Loucy (cell line): ENCODE results near the gene ETFA.

Source experiments
- H2AFZ ChIP-seq: fragments of 200-600 bp; sonication (generic); 2 replicates; pipeline ENCODE4 v1.6.0; 2016; ENCODE audit warnings: antibody characterized with exemption, mild to moderate bottlenecking, low read length, moderate library complexity
- H3F3A ChIP-seq: fragments of 200-600 bp; 2 replicates; pipeline ENCODE4 v1.6.0; 2016; ENCODE audit warnings: antibody characterized with exemption, low read depth, mild to moderate bottlenecking
- H3K27me3 ChIP-seq: fragments of 200-600 bp; sonication (generic); 2 replicates; pipeline ENCODE4 v1.6.1; 2014; ENCODE audit warnings: low read length, mild to moderate bottlenecking; ENCODE audit not compliant: insufficient read depth, poor library complexity, severe bottlenecking
- H3K36me3 ChIP-seq: fragments of 200-600 bp; sonication (generic); 2 replicates; pipeline ENCODE4 v1.6.1; 2016; ENCODE audit warnings: low read length; ENCODE audit not compliant: insufficient read depth
- H3K4me1 ChIP-seq: fragments of 200-600 bp; sonication (generic); 2 replicates; pipeline ENCODE4 v1.5.1; 2014; ENCODE audit warnings: low read length, mild to moderate bottlenecking; ENCODE audit not compliant: insufficient read depth, poor library complexity, severe bottlenecking
- H3K4me2 ChIP-seq: fragments of 200-600 bp; sonication (generic); 2 replicates; pipeline ENCODE4 v1.6.0; 2014; ENCODE audit warnings: antibody characterized with exemption, low read length, low read depth, mild to moderate bottlenecking; ENCODE audit not compliant: poor library complexity, severe bottlenecking
- H3K4me3 ChIP-seq: fragments of 200-600 bp; sonication (generic); 2 replicates; pipeline ENCODE4 v1.5.1; 2014; ENCODE audit warnings: low read length, mild to moderate bottlenecking, mixed read lengths; ENCODE audit not compliant: poor library complexity, severe bottlenecking
- H3K79me2 ChIP-seq: fragments of 200-600 bp; sonication (generic); 2 replicates; pipeline ENCODE4 v1.6.1; 2014; ENCODE audit warnings: low read length; ENCODE audit not compliant: insufficient read depth
- H3K9ac ChIP-seq: fragments of 200-600 bp; sonication (generic); 2 replicates; pipeline ENCODE4 v1.6.0; 2014; ENCODE audit warnings: mild to moderate bottlenecking, low read depth, low read length, moderate library complexity; ENCODE audit not compliant: poor library complexity, severe bottlenecking
- H3K9me2 ChIP-seq: fragments of 200-600 bp; sonication (generic); replicated peaks from 2 replicates; pipeline ENCODE4 v1.6.1; 2016; ENCODE audit warnings: low read depth, low read length, mixed read lengths
- H3K9me3 ChIP-seq: fragments of 200-600 bp; sonication (generic); 2 replicates; pipeline ENCODE4 v1.6.1; 2014; ENCODE audit warnings: mild to moderate bottlenecking, antibody characterized with exemption, low read length, low read depth; ENCODE audit not compliant: insufficient read depth
- H4K20me1 ChIP-seq: fragments of 200-600 bp; sonication (generic); 2 replicates; pipeline ENCODE4 v1.6.0; 2014; ENCODE audit warnings: antibody characterized with exemption, low read length, mild to moderate bottlenecking; ENCODE audit not compliant: insufficient read depth, poor library complexity, severe bottlenecking
- CTCF ChIP-seq: fragments of 200-600 bp; sonication (generic); conservative IDR thresholded peaks from 2 replicates; pipeline ENCODE4 v1.5.1; 2014; ENCODE audit warnings: mild to moderate bottlenecking, antibody characterized with exemption, low read length
- EZH2phosphoT487 ChIP-seq: fragments of 200-600 bp; IDR thresholded peaks from 2 replicates; pipeline ENCODE4 v1.6.1; 2018; ENCODE audit warnings: antibody characterized with exemption, mild to moderate bottlenecking, moderate library complexity, borderline replicate concordance

ETFA gene

GRCh38 chr15:76239786-76240185 is 71.5 kb downstream of the ETFA start:
- Histone ChIP-seq H3F3A (no peaks in the 10 kb centered on the region), H3K9ac (no peak overlapping the region), H3K27me3 (no peaks in the 10 kb centered on the region), H4K20me1 (peaks cover 3% of the 10 kb centered on the region), H3K4me2 (no peak overlapping the region), H3K4me3 (no peak overlapping the region), H3K9me2 (no peaks in the 10 kb centered on the region), H3K9me3 (no peaks in the 10 kb centered on the region), H3K36me3 (peaks cover 24% of the 10 kb centered on the region; the same call in 1 of the 2 replicates), H3K79me2 (no peaks in the 10 kb centered on the region), H2AFZ (no peak overlapping the region), H3K4me1 (no peaks in the 10 kb centered on the region)
- TF ChIP-seq EZH2phosphoT487 (no peak), CTCF (no peak)

- no peak overlapping the region for H3K9ac ChIP-seq
- H3K79me2 ChIP-seq = no peaks in the 10 kb centered on the region
- no peaks in the 10 kb centered on the region for H3K9me2 ChIP-seq
- H3K9me3 ChIP-seq = no peaks in the 10 kb centered on the region
- no peak overlapping the region for H2AFZ ChIP-seq
- TF ChIP-seq EZH2phosphoT487 = no peak
- TF ChIP-seq CTCF = no peak
- H3K4me2 ChIP-seq = no peak overlapping the region
- no peaks in the 10 kb centered on the region for H3K4me1 ChIP-seq
- no peaks in the 10 kb centered on the region for H3F3A ChIP-seq
- peaks cover 8% of the 10 kb centered on the region; the same call in 1 of the 2 replicates for H3K36me3 ChIP-seq
- no peak overlapping the region for H3K4me3 ChIP-seq
- H4K20me1 ChIP-seq = peaks cover 3% of the 10 kb centered on the region
- no peaks in the 10 kb centered on the region for H3K27me3 ChIP-seq
Observed at GRCh38 chr15:76236350-76236749, 74.9 kb downstream of the ETFA start.

GRCh38 chr15:76235186-76235826 is 76.0 kb downstream of the ETFA start:
- Histone ChIP-seq H3K9ac (no peak overlapping the region), H3K4me2 (no peak overlapping the region), H4K20me1 (peaks cover 2% of the 10 kb centered on the region), H3K4me1 (no peaks in the 10 kb centered on the region), H3K79me2 (no peaks in the 10 kb centered on the region), H3F3A (no peaks in the 10 kb centered on the region), H3K9me3 (no peaks in the 10 kb centered on the region), H3K4me3 (no peak overlapping the region), H3K27me3 (no peaks in the 10 kb centered on the region), H3K9me2 (no peaks in the 10 kb centered on the region), H3K36me3 (peaks cover 11% of the 10 kb centered on the region), H2AFZ (no peak overlapping the region)
- TF ChIP-seq CTCF (peak; percentile 70), EZH2phosphoT487 (no peak)
